Stimulated activated naive B cell treated with anti-CD40 and anti-IgM and Interleukin-4, amounts not matched to agents 10 μg/mL and 1 μg/mL and 100 μg/mL, for 72 hours (primary cell): ENCODE measurements around the gene POLN.

ENCODE experiments used
- ATAC-seq, 2 donors: fragments of 150-1000 bp; cut with Tn5 transposase; replicated peaks; 2 replicates each; pipeline ENCODE4 v1.10.0; 2021; ENCODE audit warnings: moderate library complexity in 1 of 2
- DNase-seq: peaks from one replicate; pipeline ENCODE4 v3.0.0; 2021
- H3K27ac Mint-ChIP-seq: one replicate; pipeline ENCODE4 v1.8.0; 2022; ENCODE audit warnings: mild to moderate bottlenecking, mixed read lengths
- H3K27me3 Mint-ChIP-seq, 2 donors: one replicate each; pipeline ENCODE4 v1.8.0; 2022; ENCODE audit warnings: mixed read lengths in 2 of 2
- H3K36me3 Mint-ChIP-seq, 2 donors: one replicate each; pipeline ENCODE4 v1.8.0; 2022; ENCODE audit warnings: mixed read lengths in 2 of 2, mild to moderate bottlenecking in 1 of 2
- H3K4me1 Mint-ChIP-seq, 2 donors: one replicate each; pipeline ENCODE4 v1.8.0; 2022; ENCODE audit warnings: mixed read lengths in 2 of 2, mild to moderate bottlenecking in 1 of 2
- H3K4me3 Mint-ChIP-seq, 2 donors: one replicate each; pipeline ENCODE4 v1.8.0; 2022; ENCODE audit warnings: mild to moderate bottlenecking in 2 of 2, mixed read lengths in 2 of 2, moderate library complexity in 1 of 2
- H3K9me3 Mint-ChIP-seq, 2 donors: one replicate each; pipeline ENCODE4 v1.8.0; 2022; ENCODE audit warnings: mixed read lengths in 2 of 2, mild to moderate bottlenecking in 1 of 2

POLN gene

GRCh38 chr4:2084316-2084715 lies 157.6 kb downstream of the POLN start:
- peaks cover 0 to 29% of the 10 kb centered on the region in 2 donors for H3K27me3 Mint-ChIP-seq
- no peak overlapping the region for H3K4me3 Mint-ChIP-seq
- DNase-seq (no peak), ATAC-seq (no peak)
- peaks cover 0 to 6% of the 10 kb centered on the region in 2 donors for H3K9me3 Mint-ChIP-seq
- no peaks in the 10 kb centered on the region for H3K4me1 Mint-ChIP-seq
- no peaks in the 10 kb centered on the region for H3K36me3 Mint-ChIP-seq
- no peak overlapping the region for H3K27ac Mint-ChIP-seq

GRCh38 chr4:2083826-2084160 lies 158.1 kb downstream of the POLN start:
- Mint-ChIP-seq H3K9me3 (peaks cover 0 to 6% of the 10 kb centered on the region in 2 donors), H3K4me3 (no peak overlapping the region), H3K27me3 (peaks cover 0 to 29% of the 10 kb centered on the region in 2 donors), H3K4me1 (no peaks in the 10 kb centered on the region), H3K27ac (no peak overlapping the region), H3K36me3 (no peaks in the 10 kb centered on the region)
- ATAC-seq (no peak), DNase-seq (no peak)

DNA sequence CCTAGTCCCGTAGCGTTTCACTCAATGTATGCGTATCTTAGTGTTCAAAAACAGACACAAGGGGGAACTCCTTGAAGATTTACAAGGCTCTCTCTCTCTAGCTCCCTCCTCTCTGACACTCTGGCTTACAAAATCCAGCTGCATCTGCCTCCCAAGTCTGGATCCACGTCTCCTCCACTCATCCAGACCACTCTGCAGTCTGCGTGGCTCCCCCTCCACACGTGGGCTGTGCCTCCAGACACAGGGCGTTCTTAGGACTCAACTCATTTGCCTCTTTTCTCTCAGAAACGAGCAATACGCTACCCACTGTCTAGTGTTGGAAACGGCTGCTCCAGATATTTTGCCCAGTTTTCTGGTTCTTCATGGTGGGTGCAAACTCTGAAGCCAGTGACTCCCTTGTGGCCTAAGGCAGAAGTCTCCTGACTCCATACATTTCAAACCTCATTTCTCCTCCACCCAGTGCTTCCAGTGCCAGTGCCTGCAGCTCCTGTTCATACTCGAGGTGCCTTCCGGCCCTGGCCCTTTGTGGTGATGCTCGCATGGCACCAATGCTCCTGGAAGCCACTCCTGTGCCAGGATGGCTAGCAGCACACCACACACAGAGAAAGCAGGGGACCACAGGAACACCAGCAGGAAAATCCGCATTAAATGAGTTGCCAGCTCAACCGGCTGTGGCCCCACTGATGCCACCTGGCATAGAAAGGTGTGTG lies 158.7 kb downstream of the POLN start:
- H3K4me3 Mint-ChIP-seq = no peak overlapping the region
- no peaks in the 10 kb centered on the region for H3K4me1 Mint-ChIP-seq
- H3K36me3 Mint-ChIP-seq = no peaks in the 10 kb centered on the region
- peaks cover 0 to 29% of the 10 kb centered on the region in 2 donors for H3K27me3 Mint-ChIP-seq
- DNase-seq = no peak
- ATAC-seq = no peak
- H3K9me3 Mint-ChIP-seq = peaks cover 0 to 6% of the 10 kb centered on the region in 2 donors
- no peak overlapping the region for H3K27ac Mint-ChIP-seq

DNA sequence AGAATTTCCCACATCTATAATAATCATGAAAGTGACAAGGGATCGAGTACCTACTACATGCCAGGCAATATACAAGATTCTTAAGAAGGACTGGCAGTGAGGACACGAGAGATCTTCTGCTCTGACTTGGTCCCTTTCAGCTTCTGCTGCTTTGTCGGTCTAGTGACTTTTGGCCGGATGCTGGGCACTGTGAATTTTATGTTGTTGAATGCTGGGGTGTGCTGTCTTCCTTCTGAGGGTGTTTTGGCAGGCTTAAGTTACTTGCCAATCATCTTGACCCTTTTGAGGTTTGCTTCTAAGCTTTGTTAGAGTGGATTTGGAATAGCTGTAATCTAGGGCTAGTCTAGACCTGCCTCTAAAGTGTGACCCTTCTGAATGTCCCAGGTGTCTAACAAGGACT lies 159.3 kb downstream of the POLN start:
- no peak for DNase-seq
- Mint-ChIP-seq H3K4me1 (no peaks in the 10 kb centered on the region), H3K9me3 (peaks cover 0 to 6% of the 10 kb centered on the region in 2 donors), H3K36me3 (no peaks in the 10 kb centered on the region), H3K27me3 (peaks cover 0 to 29% of the 10 kb centered on the region in 2 donors), H3K27ac (no peak overlapping the region), H3K4me3 (no peak overlapping the region)
- ATAC-seq = no peak

GRCh38 chr4:2082118-2082517 lies 159.8 kb downstream of the POLN start:
- ATAC-seq = no peak
- Mint-ChIP-seq H3K4me3 (no peak overlapping the region), H3K27me3 (peaks cover 0 to 29% of the 10 kb centered on the region in 2 donors), H3K4me1 (no peaks in the 10 kb centered on the region), H3K36me3 (no peaks in the 10 kb centered on the region), H3K9me3 (peaks cover 0 to 4% of the 10 kb centered on the region in 2 donors), H3K27ac (no peak overlapping the region)
- DNase-seq = no peak

GRCh38 chr4:2081540-2081939 lies 160.4 kb downstream of the POLN start:
- Mint-ChIP-seq H3K4me3 (no peak overlapping the region), H3K4me1 (no peaks in the 10 kb centered on the region), H3K27me3 (peaks cover 0 to 29% of the 10 kb centered on the region in 2 donors), H3K9me3 (peaks cover 0 to 1% of the 10 kb centered on the region in 2 donors), H3K27ac (no peak overlapping the region), H3K36me3 (no peaks in the 10 kb centered on the region)
- ATAC-seq (no peak), DNase-seq (no peak)

DNA sequence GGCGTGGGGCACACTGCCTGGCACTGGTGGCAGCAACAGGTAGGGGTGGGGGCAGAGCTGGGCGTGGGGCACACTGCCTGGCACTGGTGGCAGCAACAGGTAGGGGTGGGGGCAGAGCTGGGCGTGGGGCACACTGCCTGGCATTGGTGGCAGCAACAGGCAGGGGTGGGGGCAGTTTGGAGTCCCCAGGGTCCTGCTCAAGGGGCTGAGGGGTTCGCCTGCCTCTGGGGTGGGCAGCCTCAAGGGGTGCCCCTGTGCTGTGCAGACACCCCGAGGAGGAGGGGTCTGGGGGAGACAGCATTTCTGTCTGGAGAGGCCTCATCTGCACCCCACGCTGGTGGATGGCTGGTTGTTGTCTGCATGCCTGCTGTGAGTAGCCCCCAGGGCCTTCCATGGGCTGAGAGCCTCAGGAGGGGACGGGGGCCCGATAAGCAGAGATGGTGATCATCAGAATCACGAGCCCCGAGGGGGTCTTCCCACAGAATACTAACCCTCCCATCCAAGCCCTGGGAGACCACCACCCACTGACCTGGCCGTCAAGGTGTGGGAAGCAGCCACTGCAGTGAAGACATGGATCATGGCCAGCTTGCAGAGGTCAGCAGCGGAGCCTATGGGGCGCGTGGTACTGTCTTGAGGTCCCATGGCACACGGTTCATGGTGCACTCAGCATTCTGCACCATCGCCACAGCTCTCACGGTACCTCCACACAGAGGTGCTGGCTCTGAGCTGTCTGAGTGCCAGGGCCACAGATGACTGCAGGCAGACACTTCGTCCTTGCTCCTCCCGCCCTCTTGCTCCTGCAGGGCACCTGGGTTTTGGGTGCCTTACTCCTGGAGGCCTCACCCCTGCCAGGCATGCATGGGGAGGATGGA lies 161.3 kb downstream of the POLN start:
- Mint-ChIP-seq H3K27me3 (peaks cover 0 to 27% of the 10 kb centered on the region in 2 donors), H3K27ac (no peak overlapping the region), H3K4me1 (no peaks in the 10 kb centered on the region), H3K36me3 (no peaks in the 10 kb centered on the region), H3K4me3 (no peak overlapping the region), H3K9me3 (peaks cover 0 to 1% of the 10 kb centered on the region in 2 donors)
- ATAC-seq = no peak
- no peak for DNase-seq

- Mint-ChIP-seq H3K27ac (no peak overlapping the region), H3K9me3 (peaks cover 0 to 1% of the 10 kb centered on the region in 2 donors), H3K27me3 (peaks cover 0 to 24% of the 10 kb centered on the region in 2 donors), H3K4me1 (no peaks in the 10 kb centered on the region), H3K4me3 (no peak overlapping the region), H3K36me3 (no peaks in the 10 kb centered on the region)
- ATAC-seq (no peak), DNase-seq (no peak)
Observed at GRCh38 chr4:2079926-2080325, 162.0 kb downstream of the POLN start.

DNA sequence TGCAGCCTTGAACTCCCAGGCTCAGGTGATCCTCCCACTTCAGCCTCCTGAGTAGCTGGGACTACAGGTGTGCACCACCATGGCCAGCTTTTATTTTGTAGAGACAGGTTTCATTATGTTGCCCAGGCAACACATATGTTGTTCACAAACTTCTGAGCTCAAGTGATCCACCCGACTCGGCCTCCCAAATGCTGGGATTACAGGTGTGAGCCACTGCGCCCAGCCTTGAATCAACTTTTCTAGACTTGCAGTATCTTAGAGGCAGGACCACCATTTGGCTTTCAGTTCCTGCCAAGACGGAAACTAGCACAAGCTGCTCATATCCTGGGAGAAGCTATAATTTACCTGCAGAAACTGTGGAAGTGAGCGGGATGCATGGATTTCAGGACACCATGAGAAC lies 162.9 kb downstream of the POLN start:
- no peak overlapping the region for H3K4me3 Mint-ChIP-seq
- peaks cover 0 to 1% of the 10 kb centered on the region in 2 donors for H3K9me3 Mint-ChIP-seq
- no peaks in the 10 kb centered on the region for H3K4me1 Mint-ChIP-seq
- H3K27ac Mint-ChIP-seq = no peak overlapping the region
- DNase-seq (no peak), ATAC-seq (no peak)
- H3K27me3 Mint-ChIP-seq = peaks cover 0 to 14% of the 10 kb centered on the region in 2 donors
- no peaks in the 10 kb centered on the region for H3K36me3 Mint-ChIP-seq

- Mint-ChIP-seq H3K27ac (no peak overlapping the region), H3K27me3 (peaks cover 0 to 11% of the 10 kb centered on the region in 2 donors), H3K4me3 (no peak overlapping the region), H3K4me1 (no peaks in the 10 kb centered on the region), H3K36me3 (no peaks in the 10 kb centered on the region), H3K9me3 (peaks cover 0 to 1% of the 10 kb centered on the region in 2 donors)
- DNase-seq = no peak
- no peak for ATAC-seq
Observed at GRCh38 chr4:2078584-2078983, 163.3 kb downstream of the POLN start.

- Mint-ChIP-seq H3K4me3 (no peak overlapping the region), H3K4me1 (no peaks in the 10 kb centered on the region), H3K27ac (no peak overlapping the region), H3K27me3 (peaks cover 0 to 6% of the 10 kb centered on the region in 2 donors), H3K9me3 (peaks cover 0 to 1% of the 10 kb centered on the region in 2 donors), H3K36me3 (no peaks in the 10 kb centered on the region)
- DNase-seq (no peak), ATAC-seq (peak in 1 of 2 donors; percentile 49)
Observed at GRCh38 chr4:2077537-2078460, 164.1 kb downstream of the POLN start.

GRCh38 chr4:2076908-2077536 lies 164.9 kb downstream of the POLN start:
- Mint-ChIP-seq H3K9me3 (peaks cover 0 to 1% of the 10 kb centered on the region in 2 donors), H3K27ac (no peak overlapping the region), H3K36me3 (no peaks in the 10 kb centered on the region), H3K4me3 (no peak overlapping the region), H3K27me3 (peaks cover 0 to 6% of the 10 kb centered on the region in 2 donors), H3K4me1 (no peaks in the 10 kb centered on the region)
- DNase-seq = no peak
- no peak for ATAC-seq

DNA sequence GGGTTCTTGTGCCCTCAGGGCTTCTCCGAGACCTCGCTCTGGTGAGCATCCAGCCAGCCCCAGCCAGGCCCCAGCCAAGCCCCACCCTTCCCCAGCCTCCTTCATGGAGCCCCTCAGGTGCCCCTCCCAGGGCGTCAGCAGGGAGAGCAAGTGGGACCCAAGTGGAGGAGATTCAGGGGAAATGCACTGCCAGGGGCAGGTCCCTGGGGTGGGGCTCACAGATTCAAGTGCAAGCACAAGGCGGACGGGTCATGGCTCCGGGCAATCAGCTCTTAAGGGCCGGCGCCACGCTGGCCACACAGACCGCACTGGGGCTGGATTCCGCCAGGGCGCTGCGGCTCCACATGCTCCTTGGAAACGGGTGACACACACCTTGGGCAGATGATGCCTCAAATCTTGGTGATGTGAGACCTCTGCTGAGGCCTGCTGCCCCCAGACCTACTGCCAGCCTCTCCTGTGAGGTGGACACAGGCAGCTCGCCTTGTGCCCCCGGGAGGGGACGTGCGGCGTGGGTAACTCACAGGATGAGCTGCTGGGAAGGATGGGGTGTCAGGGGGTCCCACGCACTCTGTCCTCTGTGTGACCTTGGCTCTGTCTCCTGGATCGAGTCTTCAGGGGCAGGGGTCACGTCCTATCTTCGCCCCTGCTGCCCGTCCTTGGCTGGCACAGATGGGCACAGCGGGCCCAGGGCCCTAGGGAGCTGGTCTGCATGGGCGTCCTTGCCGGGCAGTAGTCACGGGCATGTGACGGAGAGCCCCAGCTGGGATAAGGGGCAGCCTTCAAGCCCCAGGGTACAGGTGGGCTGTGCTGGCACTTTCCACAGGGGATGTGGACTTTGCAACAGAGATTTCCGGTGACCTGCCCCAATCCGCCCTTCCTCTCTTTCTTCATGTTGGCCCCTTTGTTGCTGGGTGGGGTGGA lies 165.7 kb downstream of the POLN start:
- Mint-ChIP-seq H3K9me3 (peaks cover 0 to 1% of the 10 kb centered on the region in 2 donors), H3K36me3 (no peaks in the 10 kb centered on the region), H3K27ac (no peak overlapping the region), H3K4me3 (no peak overlapping the region), H3K4me1 (no peaks in the 10 kb centered on the region), H3K27me3 (peaks cover 0 to 10% of the 10 kb centered on the region in 2 donors)
- DNase-seq (no peak), ATAC-seq (no peak)
